GM18907 (cell line): Measurements from ENCODE around the gene WIPF2.

Source experiments
- ATAC-seq: cut with Tn5 transposase; IDR thresholded peaks from one replicate; pipeline ENCODE4 v1.9.1; 2021; ENCODE audit warnings: mild to moderate bottlenecking, moderate library complexity; ENCODE audit not compliant: unreplicated experiment

WIPF2 gene

DNA sequence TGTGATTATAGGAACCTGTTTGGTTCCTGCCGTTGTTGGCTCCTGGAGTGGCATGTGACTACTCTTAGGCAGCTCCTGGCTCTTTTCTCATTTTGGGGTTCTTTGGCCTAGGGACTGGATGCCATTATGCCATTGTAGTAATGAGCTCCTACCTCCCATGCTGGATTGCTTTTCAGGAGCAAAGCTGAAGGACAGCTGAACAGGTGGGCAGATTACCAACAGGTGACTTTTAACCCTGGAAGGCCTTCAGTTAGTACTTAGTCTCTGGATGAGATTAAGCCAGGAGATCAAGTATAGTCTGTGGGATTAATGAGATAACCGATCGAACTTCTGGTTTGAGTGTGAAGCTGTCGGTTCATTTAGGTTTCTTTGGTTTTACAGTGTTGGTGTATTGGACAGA is 25.2 kb downstream of the WIPF2 start:
- ATAC-seq: no peak

- no peak for ATAC-seq
These were observed 28.9 kb downstream of the WIPF2 start for GRCh38 chr17:40247926-40248495.

- no peak for ATAC-seq
These were observed 29.4 kb downstream of the WIPF2 start for GRCh38 chr17:40248507-40248906.

- ATAC-seq: no peak
These were observed 32.5 kb downstream of the WIPF2 start for GRCh38 chr17:40251576-40251975.

DNA sequence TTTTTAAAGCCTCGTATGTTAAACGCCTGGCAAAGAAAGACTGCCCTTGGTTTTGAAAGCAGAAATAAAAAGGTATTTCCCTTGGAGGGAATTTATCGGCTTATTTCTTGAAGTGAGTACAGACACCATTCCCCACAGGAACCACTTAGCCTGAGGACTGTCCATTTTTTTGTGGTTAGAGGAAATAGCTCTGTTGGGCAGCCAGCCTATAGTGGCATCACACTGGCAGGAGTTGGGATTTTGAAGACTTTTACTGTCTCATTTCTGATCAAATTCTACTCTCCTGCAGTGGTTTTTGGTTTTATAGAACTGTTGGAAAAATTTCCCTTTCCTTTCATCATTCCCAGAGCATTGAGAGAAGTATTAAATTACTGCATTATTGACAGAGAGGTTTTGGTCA is 34.5 kb downstream of the WIPF2 start:
- ATAC-seq: no peak

GRCh38 chr17:40259505-40259904 is 40.4 kb downstream of the WIPF2 start:
- no peak for ATAC-seq

- no peak for ATAC-seq
These were observed 41.4 kb downstream of the WIPF2 start for GRCh38 chr17:40260528-40260927.

DNA sequence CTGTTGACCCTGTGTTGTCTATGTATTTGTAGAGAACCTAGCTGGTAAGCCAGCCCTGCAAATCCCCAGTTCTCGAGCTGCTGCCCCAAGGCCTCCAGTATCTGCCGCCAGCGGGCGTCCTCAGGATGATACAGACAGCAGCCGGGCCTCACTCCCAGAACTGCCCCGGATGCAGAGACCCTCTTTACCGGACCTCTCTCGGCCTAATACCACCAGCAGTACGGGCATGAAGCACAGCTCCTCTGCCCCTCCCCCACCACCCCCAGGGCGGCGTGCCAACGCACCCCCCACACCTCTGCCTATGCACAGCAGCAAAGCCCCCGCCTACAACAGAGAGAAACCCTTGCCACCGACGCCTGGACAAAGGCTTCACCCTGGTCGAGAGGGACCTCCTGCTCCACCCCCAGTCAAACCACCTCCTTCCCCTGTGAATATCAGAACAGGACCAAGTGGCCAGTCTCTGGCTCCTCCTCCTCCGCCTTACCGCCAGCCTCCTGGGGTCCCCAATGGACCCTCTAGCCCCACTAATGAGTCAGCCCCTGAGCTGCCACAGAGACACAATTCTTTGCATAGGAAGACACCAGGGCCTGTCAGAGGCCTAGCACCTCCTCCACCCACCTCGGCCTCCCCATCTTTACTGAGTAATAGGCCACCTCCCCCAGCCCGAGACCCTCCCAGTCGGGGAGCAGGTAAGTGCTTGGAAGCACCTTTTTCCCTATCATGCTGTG is 45.5 kb downstream of the WIPF2 start:
- ATAC-seq: no peak

DNA sequence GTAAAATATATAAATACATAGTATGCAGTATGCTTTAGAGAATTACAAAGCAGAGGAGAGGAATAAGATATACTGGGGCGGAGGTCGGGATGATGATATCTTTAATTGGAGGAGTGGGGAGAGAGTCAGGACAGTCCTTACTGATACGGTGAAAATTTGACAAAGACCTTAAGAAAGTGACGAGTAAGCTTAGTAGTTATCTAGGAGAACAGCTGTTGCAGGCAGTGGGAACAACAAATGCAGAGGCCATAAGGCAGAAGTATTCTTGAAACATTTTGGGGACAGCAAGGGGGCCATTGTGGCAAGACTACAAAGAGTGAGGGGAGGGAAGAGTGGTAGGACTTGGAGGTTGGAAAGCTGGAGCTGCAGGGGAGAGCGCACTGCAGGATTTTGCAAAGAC is 46.2 kb downstream of the WIPF2 start:
- no peak for ATAC-seq

DNA sequence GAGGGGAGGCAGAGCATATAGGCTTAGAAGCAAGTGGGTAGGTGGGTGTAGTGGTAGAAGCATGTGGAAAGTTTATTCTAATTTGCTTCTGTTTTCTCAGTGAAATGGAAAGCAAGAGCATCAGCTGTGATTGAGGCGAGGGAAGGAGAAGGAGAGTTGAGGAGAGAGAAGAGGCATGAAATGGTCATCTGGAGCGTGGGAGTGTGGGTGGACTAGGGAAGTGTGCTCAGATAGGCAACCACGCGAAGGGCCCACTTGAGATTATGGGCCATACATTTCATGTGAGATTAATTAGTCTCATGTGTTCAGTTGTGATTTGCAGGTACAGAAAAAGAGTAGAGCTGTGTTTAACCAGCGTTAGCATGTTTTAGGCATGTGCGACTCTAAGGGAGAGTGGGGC is 47.8 kb downstream of the WIPF2 start:
- no peak for ATAC-seq

GRCh38 chr17:40268141-40268712 is 49.1 kb downstream of the WIPF2 start:
- ATAC-seq: no peak

DNA sequence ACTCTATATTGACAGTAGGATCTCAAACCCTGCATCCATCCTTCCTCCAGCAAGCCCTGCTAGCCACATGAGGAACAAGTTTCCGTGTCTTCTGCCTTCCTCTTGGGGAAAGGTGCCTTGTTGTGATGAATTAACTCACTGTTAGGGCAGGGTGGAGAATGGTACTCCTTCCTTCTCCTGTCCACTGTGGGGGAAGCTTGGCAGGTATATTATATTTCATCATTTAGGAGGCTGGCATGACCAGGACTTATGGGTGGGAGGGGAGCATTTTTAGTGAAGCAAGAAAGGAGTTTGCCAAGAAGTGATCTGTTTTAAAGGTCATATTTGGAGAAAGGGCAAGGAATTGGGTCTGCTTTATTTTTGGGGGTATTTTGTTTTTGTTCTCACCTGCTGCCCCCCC is 59.3 kb downstream of the WIPF2 start:
- no peak for ATAC-seq

DNA sequence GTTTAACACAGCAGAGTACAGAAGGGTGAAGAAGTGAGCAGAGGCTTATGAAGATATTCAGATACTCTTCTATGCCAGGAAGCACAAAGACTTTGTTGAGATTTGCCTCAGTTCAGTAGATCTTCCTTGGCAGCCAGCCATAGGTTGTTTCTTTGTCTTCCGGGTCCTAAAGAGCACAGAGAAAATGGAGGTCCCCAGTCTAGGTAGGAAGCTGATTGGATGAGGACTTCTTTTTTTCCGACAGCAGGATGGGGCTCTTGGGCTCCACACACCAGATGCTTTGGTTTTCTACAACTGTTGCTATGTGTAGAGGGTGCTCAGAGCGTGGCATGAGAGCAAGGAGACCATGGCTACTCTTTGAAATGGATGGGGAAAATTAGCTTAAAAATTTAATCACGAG is 60.3 kb downstream of the WIPF2 start:
- ATAC-seq: no peak

GRCh38 chr17:40281663-40282062 is 62.6 kb downstream of the WIPF2 start:
- no peak for ATAC-seq

- ATAC-seq: no peak
These were observed 64.6 kb downstream of the WIPF2 start for GRCh38 chr17:40283662-40284061.

- ATAC-seq: no peak
These were observed 65.1 kb downstream of the WIPF2 start for GRCh38 chr17:40284085-40284713.

GRCh38 chr17:40286473-40286872 is 67.4 kb downstream of the WIPF2 start:
- no peak for ATAC-seq

DNA sequence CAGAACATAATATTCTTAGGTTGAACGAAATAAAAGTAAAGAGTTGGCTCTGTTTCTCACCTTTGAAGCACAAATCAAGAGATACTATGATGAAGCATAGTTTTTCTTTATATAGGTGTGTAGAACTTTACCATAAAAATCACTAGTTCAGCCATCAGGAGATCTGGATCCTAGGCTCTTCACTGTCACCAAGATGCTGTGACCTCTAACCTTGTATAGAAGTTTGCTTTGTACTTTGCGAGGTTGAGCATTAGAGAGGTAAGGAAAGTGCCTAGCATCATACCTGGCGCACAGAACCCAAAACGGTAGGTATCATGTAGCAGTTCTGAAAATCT is 68.0 kb downstream of the WIPF2 start:
- ATAC-seq: no peak

- ATAC-seq: peak; percentile 93
These were observed 68.6 kb downstream of the WIPF2 start, which contains the start of gene CDC6 for GRCh38 chr17:40287494-40288369. TSS of gene CDC6 (plus strand) at chr17:40287879. CDS start at chr17:40289421, 1,542 bp downstream.

DNA sequence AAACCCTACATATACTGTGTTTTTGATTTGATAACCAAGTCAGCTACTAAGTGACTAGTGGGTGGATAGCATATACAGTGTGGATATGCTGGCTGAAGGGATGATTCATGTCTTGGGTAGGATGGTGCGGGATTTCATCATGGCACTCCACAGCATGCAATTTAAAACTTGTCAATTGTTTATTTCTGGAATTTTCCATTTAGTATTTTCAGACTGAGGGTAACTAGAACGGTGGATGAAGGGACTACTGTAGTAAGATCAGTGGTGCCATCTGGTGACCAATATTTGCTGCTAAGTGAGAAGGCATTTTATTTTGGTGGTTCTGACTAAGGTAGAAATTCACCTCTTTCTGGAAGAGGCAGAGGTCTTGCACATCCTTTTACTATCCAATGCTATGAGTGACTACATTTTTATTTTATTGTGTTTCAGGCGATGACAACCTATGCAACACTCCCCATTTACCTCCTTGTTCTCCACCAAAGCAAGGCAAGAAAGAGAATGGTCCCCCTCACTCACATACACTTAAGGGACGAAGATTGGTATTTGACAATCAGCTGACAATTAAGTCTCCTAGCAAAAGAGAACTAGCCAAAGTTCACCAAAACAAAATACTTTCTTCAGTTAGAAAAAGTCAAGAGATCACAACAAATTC is 71.7 kb downstream of the WIPF2 start:
- ATAC-seq: no peak

- no peak for ATAC-seq
These were observed 72.2 kb downstream of the WIPF2 start for GRCh38 chr17:40291281-40291664.
